Colonic mucosa (tissue), 4 donors: ENCODE data around the gene NAA60. TPM values are rescaled to one million over a fixed set of nuclear protein-coding genes. Genes with fewer than 3 reads are reported as not detected.

ENCODE experiments used
- DNase-seq: peaks from one replicate; pipeline ENCODE4 v3.0.0-alpha.2; 2020
- H3K27ac ChIP-seq: fragments of 200-600 bp; one replicate; pipeline ENCODE4 v1.8.0; 2021
- H3K27me3 ChIP-seq: fragments of 200-600 bp; one replicate; pipeline ENCODE4 v1.8.0; 2021
- H3K36me3 ChIP-seq: fragments of 200-600 bp; one replicate; pipeline ENCODE4 v1.8.0; 2021
- H3K4me1 ChIP-seq: fragments of 200-600 bp; one replicate; pipeline ENCODE4 v1.8.0; 2021; ENCODE audit warnings: mild to moderate bottlenecking
- H3K4me3 ChIP-seq: fragments of 200-600 bp; one replicate; pipeline ENCODE4 v1.8.0; 2021
- H3K9ac ChIP-seq, 2 donors: one replicate each; pipeline ENCODE4 v1.7.0; 2013; ENCODE audit warnings: control low read depth in 2 of 2, low read depth in 2 of 2, low read length in 2 of 2
- H3K9me3 ChIP-seq: fragments of 200-600 bp; one replicate; pipeline ENCODE4 v1.8.0; 2021
- CTCF ChIP-seq: fragments of 200-600 bp; IDR thresholded peaks from one replicate; pipeline ENCODE4 v1.8.0; 2022; ENCODE audit warnings: antibody characterized with exemption, mild to moderate bottlenecking
- intact Hi-C: fragments of 100-400 bp; cut with DNase I; formaldehyde crosslinking; loops from one replicate; pipeline ENCODE4 v1.14.1; 2022
- total RNA-seq, 2 donors: library from RNA; stranded (reverse); fragmentation: NEBNext Ultra II Directional in 1 of 2; extraction: Animal tissue kit (Norgen Biotek cat#: 25700) in 1 of 2; gene quantifications; one replicate each; pipeline ENCODE4 v1.2.1, GENCODE V29; 2021
- donor health status: healthy.
- donor health status: DM: no; HTN: no; CAD: no.
- donor health status: DM: no; HTN: no; CAD: no.

NAA60 gene
- total RNA-seq, 2 donors from 2014 or later: 56.8 to 68.6 TPM

- TF ChIP-seq CTCF: no peak
- H3K36me3 ChIP-seq: peaks cover 17% of the 10 kb centered on the region
- H3K4me1 ChIP-seq: no peaks in the 10 kb centered on the region
- no peak for DNase-seq
- no peak overlapping the region for H3K27ac ChIP-seq
- H3K4me3 ChIP-seq: no peak overlapping the region
- H3K9me3 ChIP-seq: peaks cover 15% of the 10 kb centered on the region
- intact Hi-C loops: no loop called here
- H3K9ac ChIP-seq: no peak overlapping the region
- H3K27me3 ChIP-seq: no peaks in the 10 kb centered on the region
Observed at GRCh38 chr16:3408561-3409197, 34.8 kb upstream of the NAA60 start.

GRCh38 chr16:3413730-3414379 is 29.6 kb upstream of the NAA60 start:
- Histone ChIP-seq H3K9ac (no peak overlapping the region), H3K27me3 (no peaks in the 10 kb centered on the region), H3K4me1 (no peaks in the 10 kb centered on the region), H3K4me3 (no peak overlapping the region), H3K36me3 (peaks cover 3% of the 10 kb centered on the region), H3K9me3 (peaks cover 5% of the 10 kb centered on the region), H3K27ac (no peak overlapping the region)
- no peak for DNase-seq
- intact Hi-C loops: no loop called here
- TF ChIP-seq CTCF: no peak

- H3K4me3 ChIP-seq: no peak overlapping the region
- H3K9ac ChIP-seq: no peak overlapping the region
- no peak for TF ChIP-seq CTCF
- H3K36me3 ChIP-seq: no peaks in the 10 kb centered on the region
- H3K9me3 ChIP-seq: no peaks in the 10 kb centered on the region
- no peaks in the 10 kb centered on the region for H3K4me1 ChIP-seq
- peak; percentile 55 for DNase-seq
- H3K27ac ChIP-seq: no peak overlapping the region
- H3K27me3 ChIP-seq: no peaks in the 10 kb centered on the region
- intact Hi-C loops: no loop called here
Observed at GRCh38 chr16:3431779-3432219, 11.7 kb upstream of the NAA60 start.

- Histone ChIP-seq H3K4me1 (no peaks in the 10 kb centered on the region), H3K4me3 (no peak overlapping the region), H3K27ac (no peak overlapping the region), H3K27me3 (no peaks in the 10 kb centered on the region), H3K9me3 (no peaks in the 10 kb centered on the region), H3K36me3 (no peaks in the 10 kb centered on the region), H3K9ac (no peak overlapping the region)
- DNase-seq: no peak
- TF ChIP-seq CTCF: no peak
- intact Hi-C loops: no loop called here
Observed at GRCh38 chr16:3434373-3434772, 9.1 kb upstream of the NAA60 start.

- TF ChIP-seq CTCF: no peak
- no peaks in the 10 kb centered on the region for H3K27me3 ChIP-seq
- intact Hi-C loops: loop anchor here (10.0 kb wide), 1 partner anchor 55 kb away; the partner anchor contains the start of gene C16orf90
- no peak overlapping the region for H3K27ac ChIP-seq
- no peak for DNase-seq
- no peak overlapping the region for H3K9ac ChIP-seq
- H3K4me1 ChIP-seq: no peaks in the 10 kb centered on the region
- H3K9me3 ChIP-seq: no peaks in the 10 kb centered on the region
- H3K4me3 ChIP-seq: no peak overlapping the region
- no peaks in the 10 kb centered on the region for H3K36me3 ChIP-seq
Observed at GRCh38 chr16:3439637-3440036, 3.8 kb upstream of the NAA60 start.
